Fibroblast of pulmonary artery (primary cell): ENCODE results near the gene SPTAN1.
"Not testable (repeated sequence)": the region's sequence is repeated elsewhere in the genome, so short reads cannot be mapped to it uniquely, and the experiment has no call there.

Experiments used
- DNase-seq: peaks from one replicate; pipeline ENCODE4 v3.0.0-alpha.2; 2010; ENCODE audit warnings: low read depth
- H3K4me3 ChIP-seq: replicated peaks from 2 replicates; pipeline ENCODE4 v1.5.1; 2011; ENCODE audit warnings: low read depth, mild to moderate bottlenecking, control low read depth, low read length, moderate library complexity
- TF ChIP-seq, protein P1 (sequence below): IDR thresholded peaks from 2 replicates; pipeline ENCODE4 v1.5.1; 2011; ENCODE audit warnings: mild to moderate bottlenecking, control low read depth, low read length, inconsistent platforms; ENCODE audit errors: missing control alignments

SPTAN1 gene

DNA sequence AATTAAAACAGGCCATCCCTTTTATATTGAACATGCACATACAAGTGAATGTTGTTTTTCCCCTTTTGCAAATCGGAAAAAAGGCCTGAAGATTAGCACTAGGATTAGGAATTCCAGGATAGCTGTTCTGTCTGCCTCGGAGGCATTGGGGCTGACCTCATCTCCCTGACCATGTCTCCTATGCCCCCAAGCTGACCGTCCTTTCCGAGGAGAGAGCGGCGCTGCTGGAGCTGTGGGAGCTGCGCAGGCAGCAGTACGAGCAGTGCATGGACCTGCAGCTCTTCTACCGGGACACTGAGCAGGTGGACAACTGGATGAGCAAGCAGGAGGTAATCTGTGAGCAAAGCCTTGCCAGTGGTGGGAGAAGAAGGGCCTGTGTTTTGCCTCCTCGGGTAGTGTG is 28.3 kb downstream of the SPTAN1 start:
- DNase-seq, result no peak
- no peak overlapping the region for H3K4me3 ChIP-seq
- TF ChIP-seq, protein P1, sequence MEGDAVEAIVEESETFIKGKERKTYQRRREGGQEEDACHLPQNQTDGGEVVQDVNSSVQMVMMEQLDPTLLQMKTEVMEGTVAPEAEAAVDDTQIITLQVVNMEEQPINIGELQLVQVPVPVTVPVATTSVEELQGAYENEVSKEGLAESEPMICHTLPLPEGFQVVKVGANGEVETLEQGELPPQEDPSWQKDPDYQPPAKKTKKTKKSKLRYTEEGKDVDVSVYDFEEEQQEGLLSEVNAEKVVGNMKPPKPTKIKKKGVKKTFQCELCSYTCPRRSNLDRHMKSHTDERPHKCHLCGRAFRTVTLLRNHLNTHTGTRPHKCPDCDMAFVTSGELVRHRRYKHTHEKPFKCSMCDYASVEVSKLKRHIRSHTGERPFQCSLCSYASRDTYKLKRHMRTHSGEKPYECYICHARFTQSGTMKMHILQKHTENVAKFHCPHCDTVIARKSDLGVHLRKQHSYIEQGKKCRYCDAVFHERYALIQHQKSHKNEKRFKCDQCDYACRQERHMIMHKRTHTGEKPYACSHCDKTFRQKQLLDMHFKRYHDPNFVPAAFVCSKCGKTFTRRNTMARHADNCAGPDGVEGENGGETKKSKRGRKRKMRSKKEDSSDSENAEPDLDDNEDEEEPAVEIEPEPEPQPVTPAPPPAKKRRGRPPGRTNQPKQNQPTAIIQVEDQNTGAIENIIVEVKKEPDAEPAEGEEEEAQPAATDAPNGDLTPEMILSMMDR, result no peak

GRCh38 chr9:128585155-128585554 is 32.8 kb downstream of the SPTAN1 start:
- DNase-seq, H3K4me3 ChIP-seq: not testable (repeated sequence)

GRCh38 chr9:128586934-128587333 is 34.5 kb downstream of the SPTAN1 start:
- DNase-seq, result not testable (repeated sequence)

GRCh38 chr9:128587453-128587852 is 35.1 kb downstream of the SPTAN1 start:
- TF ChIP-seq, protein P1, result no peak
- DNase-seq, result no peak
- H3K4me3 ChIP-seq, result no peak overlapping the region

More at GRCh38 chr9:128586934-128587333, 34.5 kb downstream of the SPTAN1 start:
- not testable (repeated sequence) for H3K4me3 ChIP-seq

DNA sequence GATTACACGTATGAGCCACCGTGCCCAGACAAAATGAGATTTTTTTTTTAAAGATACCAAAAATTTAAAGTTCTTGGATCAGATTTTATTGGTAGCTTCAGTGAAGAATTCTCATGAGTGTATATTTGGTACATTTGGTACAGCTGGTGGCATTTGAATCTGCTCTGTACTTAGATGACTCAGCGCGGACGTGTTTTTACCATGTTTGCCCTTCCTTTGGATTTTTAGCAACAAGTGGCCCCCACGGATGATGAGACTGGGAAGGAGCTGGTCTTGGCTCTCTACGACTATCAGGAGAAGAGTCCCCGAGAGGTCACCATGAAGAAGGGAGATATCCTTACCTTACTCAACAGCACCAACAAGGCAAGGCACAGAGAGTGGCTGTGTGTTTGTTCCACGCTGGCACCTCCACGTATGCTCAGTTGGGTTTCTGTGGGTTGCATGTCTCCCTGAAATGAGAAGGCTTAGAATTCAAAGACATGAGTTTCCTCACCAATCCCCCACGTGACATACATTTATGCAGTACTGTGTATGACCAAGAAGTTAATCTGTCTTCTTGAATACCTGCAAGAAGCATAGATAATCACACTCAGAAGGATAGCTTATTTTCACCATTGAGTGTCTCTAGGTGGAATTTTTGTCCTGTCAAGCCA is 36.3 kb downstream of the SPTAN1 start:
- no peak overlapping the region for H3K4me3 ChIP-seq
- TF ChIP-seq, protein P1, result no peak
- DNase-seq, result no peak

DNA sequence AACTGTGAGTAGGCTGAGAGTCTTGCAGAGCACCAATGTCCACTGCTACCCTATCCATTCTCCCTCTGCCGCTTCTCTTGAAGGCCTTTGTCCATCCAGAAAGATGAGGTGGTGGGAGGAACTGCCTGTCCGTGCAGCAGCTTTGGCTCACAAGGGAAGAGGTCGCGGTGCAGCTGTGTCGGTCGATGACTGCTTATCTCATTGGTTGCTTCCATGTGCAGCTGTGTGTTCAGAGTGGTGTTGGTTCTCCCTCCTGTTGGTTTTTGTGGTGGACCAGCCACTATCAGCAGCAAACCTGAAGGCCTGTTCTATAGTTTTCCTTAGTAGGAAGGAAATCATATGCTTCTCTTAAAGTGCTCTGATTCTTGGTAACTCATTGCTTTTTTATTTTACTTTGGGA is 40.7 kb downstream of the SPTAN1 start:
- DNase-seq, result no peak
- TF ChIP-seq, protein P1, result no peak
- no peak overlapping the region for H3K4me3 ChIP-seq

GRCh38 chr9:128593856-128594255 is 41.5 kb downstream of the SPTAN1 start:
- TF ChIP-seq, protein P1, result no peak
- no peak for DNase-seq
- no peak overlapping the region for H3K4me3 ChIP-seq

GRCh38 chr9:128595471-128595870 is 43.1 kb downstream of the SPTAN1 start:
- no peak overlapping the region for H3K4me3 ChIP-seq
- TF ChIP-seq, protein P1, result no peak
- DNase-seq, result no peak
